Activated CD4-positive, alpha-beta memory T cell treated with anti-CD3 and anti-CD28 coated beads, Interleukin-2, amount 10 ng/mL, durations not matched to agents 7 days and 5 days (primary cell): ENCODE results near the gene OR2D3. TPM values are rescaled to one million over a fixed set of nuclear protein-coding genes. Genes with fewer than 3 reads are reported as not detected.
"Not testable (repeated sequence)": the region's sequence is repeated elsewhere in the genome, so short reads cannot be mapped to it uniquely, and the experiment has no call there.

Source experiments
- CTCF ChIA-PET: fragments of 350-600 bp; sonication (Branson Sonifier 250); formaldehyde crosslinking; loops from one replicate; lab custom pipeline; 2021; ENCODE audit warnings: antibody characterized with exemption, inconsistent platforms; lab: Charles Lee
- POLR2A ChIA-PET: fragments of 350-600 bp; sonication (Branson Sonifier 250); formaldehyde crosslinking; loops from one replicate; lab custom pipeline; 2021; ENCODE audit warnings: antibody characterized with exemption; lab: Charles Lee
- DNase-seq: peaks from one replicate; pipeline ENCODE4 v3.0.0-alpha.2; 2020
- H3K27ac Mint-ChIP-seq: one replicate; pipeline ENCODE4 v1.8.0; 2021; ENCODE audit warnings: mild to moderate bottlenecking, mixed read lengths
- H3K27me3 Mint-ChIP-seq: one replicate; pipeline ENCODE4 v1.8.0; 2021; ENCODE audit warnings: mixed read lengths
- H3K36me3 Mint-ChIP-seq: one replicate; pipeline ENCODE4 v1.8.0; 2021; ENCODE audit warnings: low read depth, mixed read lengths
- H3K4me1 Mint-ChIP-seq: one replicate; pipeline ENCODE4 v1.8.0; 2021; ENCODE audit warnings: mixed read lengths
- H3K4me3 Mint-ChIP-seq: one replicate; pipeline ENCODE4 v1.8.0; 2021; ENCODE audit warnings: mild to moderate bottlenecking, mixed read lengths
- H3K9me3 Mint-ChIP-seq: one replicate; pipeline ENCODE4 v1.8.0; 2021; ENCODE audit warnings: mixed read lengths
- total RNA-seq, 2 experiments: library from RNA; stranded (reverse); gene quantifications; one replicate each; pipeline ENCODE4 v1.2.3, GENCODE V29; 2021

OR2D3 gene
- total RNA-seq, 2 experiments from 2014 or later: not detected

DNA sequence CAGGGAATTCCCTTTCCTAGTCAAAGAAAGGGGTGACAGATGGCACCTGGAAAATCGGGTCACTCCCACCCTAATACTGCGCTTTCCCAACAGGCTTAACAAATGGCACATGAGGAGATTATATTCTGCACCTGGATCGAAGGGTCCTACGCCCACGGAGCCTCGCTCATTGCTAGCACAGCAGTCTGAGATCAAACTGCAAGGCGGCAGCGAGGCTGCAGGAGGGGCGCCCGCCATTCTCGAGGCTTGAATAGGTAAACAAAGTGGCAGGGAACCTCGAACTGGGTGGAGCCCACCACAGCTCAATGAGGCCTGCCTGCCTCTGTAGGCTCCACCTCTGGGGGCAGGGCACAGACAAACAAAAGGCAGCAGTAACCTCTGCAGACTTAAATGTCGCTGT, 16.0 kb upstream of the OR2D3 start:
- DNase-seq, H3K27me3 Mint-ChIP-seq, H3K4me3 Mint-ChIP-seq, POLR2A ChIA-PET, H3K9me3 Mint-ChIP-seq, H3K4me1 Mint-ChIP-seq, CTCF ChIA-PET, H3K27ac Mint-ChIP-seq, H3K36me3 Mint-ChIP-seq: not testable (repeated sequence)

DNA sequence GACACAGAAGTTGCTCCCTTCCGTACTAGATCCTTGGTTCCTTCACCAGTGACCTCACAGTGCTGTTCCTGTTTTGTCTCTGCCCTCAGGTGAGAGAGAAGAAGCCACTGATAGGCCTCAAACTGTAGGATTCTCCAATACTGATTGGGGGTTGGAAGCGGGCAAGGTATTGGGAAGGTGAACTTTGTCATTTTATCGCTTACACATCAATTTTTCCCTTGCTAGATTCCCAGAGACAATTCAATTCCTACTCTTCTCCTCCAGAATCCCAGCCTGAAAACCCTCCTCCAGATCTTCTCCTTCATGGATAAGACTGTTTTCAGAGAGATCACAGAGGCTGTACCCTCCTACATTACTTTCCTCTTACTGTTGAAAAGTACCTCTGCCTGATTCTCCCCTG, 9.4 kb upstream of the OR2D3 start:
- ChIA-PET POLR2A (no interaction called here), CTCF (no interaction called here)
- Mint-ChIP-seq H3K36me3 (no peaks in the 10 kb centered on the region), H3K4me1 (no peaks in the 10 kb centered on the region), H3K4me3 (no peak overlapping the region), H3K27ac (no peak overlapping the region), H3K27me3 (no peaks in the 10 kb centered on the region), H3K9me3 (no peaks in the 10 kb centered on the region)
- no peak for DNase-seq

DNA sequence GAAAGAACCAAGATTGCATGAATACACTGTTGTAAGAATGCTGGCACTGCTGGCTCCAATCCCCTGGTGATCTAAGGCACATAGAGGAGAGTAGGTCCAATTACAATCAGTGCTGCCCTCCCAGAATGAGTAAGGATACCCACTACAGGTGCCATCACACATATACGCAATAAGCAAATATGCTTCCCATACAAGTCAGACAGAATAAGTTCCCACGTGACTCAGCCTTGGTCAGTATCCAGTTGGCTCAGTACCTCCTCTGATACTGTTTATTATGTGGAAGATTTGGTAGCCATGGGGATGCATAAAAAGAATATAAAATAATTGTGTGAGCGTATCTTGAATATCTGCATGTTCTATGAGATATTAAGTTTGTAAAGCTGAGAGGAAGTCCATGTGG, 8.9 kb upstream of the OR2D3 start:
- ChIA-PET POLR2A (no interaction called here), CTCF (no interaction called here)
- no peaks in the 10 kb centered on the region for H3K9me3 Mint-ChIP-seq
- no peak overlapping the region for H3K27ac Mint-ChIP-seq
- no peaks in the 10 kb centered on the region for H3K36me3 Mint-ChIP-seq
- no peak for DNase-seq
- no peak overlapping the region for H3K4me3 Mint-ChIP-seq
- H3K27me3 Mint-ChIP-seq: no peaks in the 10 kb centered on the region
- no peaks in the 10 kb centered on the region for H3K4me1 Mint-ChIP-seq

DNA sequence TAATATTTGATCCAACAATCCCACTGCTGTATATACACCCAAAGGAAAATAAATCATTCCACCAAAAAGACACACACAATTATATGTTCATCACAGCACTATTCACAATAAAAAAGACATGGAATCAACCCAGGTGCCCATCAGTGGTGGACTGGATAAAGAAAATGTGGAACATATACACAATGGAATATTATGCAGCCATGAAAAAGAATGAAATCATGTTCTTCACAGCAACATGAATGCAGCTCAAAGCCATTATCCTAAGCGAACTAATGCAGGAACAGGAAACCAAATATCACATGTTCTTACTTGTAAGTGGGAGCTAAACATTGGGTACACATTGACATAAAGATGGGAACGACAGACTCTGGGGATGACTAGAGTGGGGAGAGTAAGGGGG, 1.1 kb upstream of the OR2D3 start:
- POLR2A ChIA-PET: no interaction called here
- CTCF ChIA-PET: no interaction called here
- peaks cover 2% of the 10 kb centered on the region for H3K9me3 Mint-ChIP-seq
- no peak overlapping the region for H3K27ac Mint-ChIP-seq
- no peak for DNase-seq
- no peak overlapping the region for H3K4me3 Mint-ChIP-seq
- no peaks in the 10 kb centered on the region for H3K4me1 Mint-ChIP-seq
- H3K36me3 Mint-ChIP-seq: no peaks in the 10 kb centered on the region
- H3K27me3 Mint-ChIP-seq: peaks cover 15% of the 10 kb centered on the region

DNA sequence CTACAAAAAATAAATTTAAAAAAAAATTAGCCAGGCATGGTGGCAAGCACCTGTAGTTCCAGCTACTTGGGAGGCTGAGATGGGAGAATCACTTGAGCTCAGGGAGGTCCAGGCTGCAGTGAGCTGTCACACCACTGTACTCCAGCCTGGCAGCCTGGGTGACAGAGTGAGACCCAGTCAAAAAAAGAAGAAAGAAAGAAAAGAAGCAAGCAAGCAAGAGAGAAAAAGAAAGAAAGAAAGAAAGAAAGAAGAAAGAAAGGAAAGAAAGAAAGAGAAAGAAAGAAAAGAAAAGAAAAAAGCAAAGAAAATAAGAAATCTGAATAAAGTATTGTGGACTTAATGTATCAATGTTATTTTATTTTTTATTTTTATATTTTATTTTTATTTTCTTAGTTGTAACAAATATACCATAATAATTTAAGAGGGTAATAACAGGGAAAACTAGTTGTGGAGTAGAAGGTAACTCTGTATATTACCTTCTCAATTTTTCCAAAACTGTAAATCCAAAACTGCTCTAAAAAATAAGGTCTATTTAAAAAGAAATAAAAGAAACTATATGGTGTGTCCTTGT, 4.3 kb downstream of the OR2D3 start:
- Mint-ChIP-seq H3K27ac (no peak overlapping the region), H3K9me3 (no peaks in the 10 kb centered on the region), H3K4me1 (peaks cover 18% of the 10 kb centered on the region), H3K36me3 (no peaks in the 10 kb centered on the region), H3K4me3 (no peak overlapping the region), H3K27me3 (peaks cover 41% of the 10 kb centered on the region)
- POLR2A ChIA-PET: interaction anchor here (0.6 kb wide), 1 partner anchor 497 kb away, joined by 3 read pairs; no protein-coding TSS in a partner anchor
- no peak for DNase-seq
- CTCF ChIA-PET: interaction anchor here (1.1 kb wide), 1 partner anchor 394 kb away, joined by 3 read pairs; no protein-coding TSS in a partner anchor

DNA sequence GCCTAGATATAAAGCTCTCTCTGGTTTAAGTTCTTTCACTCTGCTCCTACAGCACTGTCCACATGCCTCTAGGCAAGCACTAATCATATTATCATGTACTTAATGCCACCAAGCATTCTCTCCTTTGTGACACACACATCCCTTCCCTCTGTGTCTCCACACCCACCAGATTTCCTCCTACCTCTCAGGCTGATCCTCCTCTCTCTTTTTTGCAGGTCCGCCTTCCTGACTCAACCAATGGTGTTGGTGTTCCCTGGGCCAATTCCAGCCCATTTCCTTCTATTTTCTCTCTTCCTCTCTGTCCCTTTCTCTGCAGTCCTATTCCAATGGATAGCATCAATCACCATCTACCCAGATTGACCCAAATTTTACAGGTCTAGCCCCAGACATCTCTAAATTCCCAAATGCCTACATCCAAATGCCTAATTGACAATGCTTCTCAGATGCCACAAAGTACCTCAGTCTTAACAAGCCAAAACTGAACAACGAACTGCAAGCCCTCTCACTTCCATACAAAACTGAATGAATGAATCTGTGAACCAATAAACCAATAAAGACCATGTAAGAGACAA, 4.9 kb downstream of the OR2D3 start:
- Mint-ChIP-seq H3K36me3 (no peaks in the 10 kb centered on the region), H3K4me1 (peaks cover 18% of the 10 kb centered on the region), H3K27me3 (peaks cover 41% of the 10 kb centered on the region), H3K9me3 (no peaks in the 10 kb centered on the region), H3K4me3 (peak overlapping the region; percentile 73), H3K27ac (no peak overlapping the region)
- DNase-seq: no peak
- ChIA-PET POLR2A (no interaction called here), CTCF (interaction anchor here (1.1 kb wide), 1 partner anchor 395 kb away, joined by 3 read pairs; no protein-coding TSS in a partner anchor)

DNA sequence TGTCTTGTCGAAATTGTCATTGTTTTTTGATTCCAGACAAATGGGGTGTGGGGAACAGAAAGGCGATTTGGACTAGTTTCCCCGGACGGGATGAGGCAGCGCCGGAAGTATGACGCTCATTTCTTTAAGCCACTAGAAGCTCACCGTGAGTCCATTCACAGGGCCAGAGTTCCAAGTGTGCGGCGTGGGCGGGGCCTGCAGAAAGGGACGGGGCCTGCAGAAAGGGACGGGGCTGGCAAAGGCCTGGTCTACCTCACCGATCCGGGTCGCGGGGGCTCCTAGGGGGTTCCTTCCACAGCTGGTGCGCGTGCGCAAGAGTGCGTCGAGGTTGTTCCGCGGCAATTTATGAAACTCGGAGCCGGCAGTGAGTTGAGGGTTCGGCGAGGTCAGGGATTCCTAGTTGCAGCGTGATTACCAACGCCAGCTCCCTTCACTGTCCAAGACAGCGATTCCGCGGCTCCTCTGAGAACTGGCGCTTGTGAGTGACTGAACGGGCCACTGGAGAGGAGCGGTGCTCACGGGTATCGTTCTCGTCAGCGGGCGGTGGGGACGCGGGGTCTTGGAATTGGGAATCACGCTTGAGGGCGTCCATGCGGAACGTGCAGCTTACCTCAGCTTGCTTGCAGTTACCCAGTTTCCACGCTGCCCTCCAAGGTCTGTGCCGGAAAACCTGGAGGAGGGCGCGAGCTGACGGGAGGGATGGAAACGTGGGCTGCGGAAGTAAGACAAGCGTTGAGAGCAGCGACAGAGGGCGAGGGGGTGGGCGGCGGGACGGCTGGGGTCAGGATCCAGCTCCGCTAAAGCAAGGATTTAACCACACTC, 5.6 kb downstream of the OR2D3 start, which contains the start of gene ZNF215:
Gene ZNF215 (plus strand): TSS at position 219 of the 822 bp plus-strand sequence. CDS start 5,847 bp downstream, outside the sequence.
- Mint-ChIP-seq H3K4me3 (peak within 1 kb of the TSS; percentile 73), H3K27ac (no peak within 1 kb of the TSS), H3K9me3 (no peaks in the 10 kb centered on the region), H3K27me3 (peaks cover 43% of the 10 kb centered on the region), H3K36me3 (no peaks in the 10 kb centered on the region), H3K4me1 (peaks cover 18% of the 10 kb centered on the region)
- peak; percentile 34 for DNase-seq
- CTCF ChIA-PET: no interaction called here
- POLR2A ChIA-PET: no interaction called here

DNA sequence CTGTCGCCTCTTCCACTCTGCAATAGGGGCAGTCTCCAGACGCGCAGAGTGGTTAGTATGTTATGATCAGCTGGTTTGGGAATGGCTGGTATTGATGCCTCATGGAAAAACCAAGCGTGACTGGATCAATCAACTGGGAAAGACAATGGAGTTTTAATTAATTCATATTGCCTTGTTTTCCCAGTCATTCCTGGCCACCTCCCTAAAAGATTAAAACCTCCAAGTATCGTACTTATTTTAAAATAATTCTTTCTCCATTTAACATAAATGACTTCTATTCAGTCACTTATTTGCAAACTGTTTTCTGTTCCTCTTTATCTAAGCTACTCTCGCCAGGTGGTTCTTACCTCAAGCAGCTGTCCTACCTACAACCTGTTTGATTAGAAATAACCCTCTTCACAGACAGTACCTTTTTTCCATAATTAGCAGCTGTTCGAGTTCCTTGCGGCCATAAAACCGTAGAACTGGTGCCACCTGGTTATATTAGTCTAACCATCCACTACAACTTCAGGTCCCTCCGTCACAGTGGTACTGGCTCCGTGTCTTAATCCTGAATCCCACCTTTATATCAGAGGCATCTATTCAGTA, 6.3 kb downstream of the OR2D3 start:
- H3K27ac Mint-ChIP-seq: no peak overlapping the region
- H3K4me1 Mint-ChIP-seq: peaks cover 18% of the 10 kb centered on the region
- ChIA-PET POLR2A (no interaction called here), CTCF (interaction anchor here (0.6 kb wide), 1 partner anchor 85 kb away, joined by 4 read pairs; no protein-coding TSS in a partner anchor)
- no peaks in the 10 kb centered on the region for H3K9me3 Mint-ChIP-seq
- H3K4me3 Mint-ChIP-seq: peak overlapping the region; percentile 73
- peaks cover 42% of the 10 kb centered on the region for H3K27me3 Mint-ChIP-seq
- no peak for DNase-seq
- H3K36me3 Mint-ChIP-seq: no peaks in the 10 kb centered on the region

DNA sequence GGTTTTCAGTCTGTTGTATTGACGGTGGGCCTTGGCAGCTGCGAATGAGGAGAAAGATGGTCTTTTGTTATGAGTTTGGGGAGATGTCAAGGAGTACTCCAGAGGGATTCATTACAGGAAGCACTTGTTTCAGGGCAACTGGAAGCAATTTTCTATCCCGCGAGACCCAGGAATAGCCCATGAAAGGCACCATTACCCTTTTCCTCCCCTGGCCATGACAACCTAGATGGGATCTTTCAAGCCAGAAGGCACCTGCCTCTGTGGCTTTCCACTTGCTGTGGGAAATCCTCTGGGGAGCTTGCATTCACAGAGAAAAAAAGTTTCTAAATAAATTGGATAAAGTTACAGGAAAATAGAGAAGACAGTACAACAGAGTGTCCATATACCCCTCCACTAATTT, 8.1 kb downstream of the OR2D3 start:
- ChIA-PET POLR2A (no interaction called here), CTCF (interaction anchor here (0.7 kb wide), 1 partner anchor 28 kb away, joined by 4 read pairs; no protein-coding TSS in a partner anchor)
- H3K36me3 Mint-ChIP-seq: no peaks in the 10 kb centered on the region
- no peak for DNase-seq
- H3K9me3 Mint-ChIP-seq: no peaks in the 10 kb centered on the region
- peaks cover 43% of the 10 kb centered on the region for H3K27me3 Mint-ChIP-seq
- H3K4me3 Mint-ChIP-seq: no peak overlapping the region
- H3K27ac Mint-ChIP-seq: no peak overlapping the region
- H3K4me1 Mint-ChIP-seq: peaks cover 18% of the 10 kb centered on the region

DNA sequence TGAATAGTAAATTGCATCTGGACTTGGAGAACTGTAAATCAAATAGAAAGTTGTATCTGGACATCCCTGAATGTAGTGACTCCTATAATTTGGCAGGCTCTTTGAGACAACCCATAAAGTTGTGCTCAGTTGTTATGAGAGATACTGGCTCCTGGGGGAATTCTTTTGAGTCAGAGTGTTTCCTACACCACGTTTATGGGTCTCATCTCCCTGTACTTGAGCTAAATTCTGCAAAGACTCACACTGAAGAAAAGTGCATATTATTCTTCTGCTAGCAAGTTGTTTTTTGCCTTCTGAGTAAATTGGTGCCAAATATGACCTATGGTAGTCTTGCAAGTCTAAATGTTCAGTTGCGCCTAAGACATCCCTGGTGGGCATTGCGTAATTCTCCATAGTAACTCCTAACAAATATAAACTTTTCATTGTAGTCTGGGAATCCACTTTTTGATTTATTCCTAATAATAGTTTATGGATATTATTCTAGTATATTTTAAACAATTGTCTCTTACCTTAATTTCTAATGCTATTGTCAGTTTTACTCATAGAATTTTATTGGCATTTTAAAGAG, 10.4 kb downstream of the OR2D3 start:
- Mint-ChIP-seq H3K27ac (no peak overlapping the region), H3K27me3 (peaks cover 35% of the 10 kb centered on the region), H3K4me1 (peaks cover 11% of the 10 kb centered on the region), H3K36me3 (no peaks in the 10 kb centered on the region), H3K9me3 (no peaks in the 10 kb centered on the region), H3K4me3 (no peak overlapping the region)
- POLR2A ChIA-PET: no interaction called here
- CTCF ChIA-PET: no interaction called here
- no peak for DNase-seq

DNA sequence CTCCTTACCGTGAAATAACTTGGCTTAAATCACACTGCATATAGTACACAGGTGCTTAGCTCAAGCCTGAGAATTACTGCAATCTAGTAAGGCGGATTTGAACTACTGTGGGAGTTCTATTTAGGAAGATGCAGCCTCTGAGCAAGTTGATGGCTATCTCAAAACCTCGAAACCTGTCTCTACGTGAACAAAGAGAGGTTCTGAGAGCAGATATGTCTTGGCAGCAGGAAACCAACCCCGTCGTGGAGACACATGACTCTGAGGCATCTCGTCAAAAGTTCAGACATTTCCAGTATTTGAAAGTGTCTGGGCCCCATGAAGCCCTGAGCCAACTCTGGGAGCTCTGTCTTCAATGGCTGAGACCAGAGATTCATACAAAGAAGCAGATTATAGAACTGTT, 11.3 kb downstream of the OR2D3 start:
- ChIA-PET CTCF (no interaction called here), POLR2A (no interaction called here)
- H3K9me3 Mint-ChIP-seq: no peaks in the 10 kb centered on the region
- H3K4me1 Mint-ChIP-seq: peaks cover 6% of the 10 kb centered on the region
- no peak for DNase-seq
- no peak overlapping the region for H3K27ac Mint-ChIP-seq
- H3K4me3 Mint-ChIP-seq: no peak overlapping the region
- peaks cover 28% of the 10 kb centered on the region for H3K27me3 Mint-ChIP-seq
- H3K36me3 Mint-ChIP-seq: no peaks in the 10 kb centered on the region

DNA sequence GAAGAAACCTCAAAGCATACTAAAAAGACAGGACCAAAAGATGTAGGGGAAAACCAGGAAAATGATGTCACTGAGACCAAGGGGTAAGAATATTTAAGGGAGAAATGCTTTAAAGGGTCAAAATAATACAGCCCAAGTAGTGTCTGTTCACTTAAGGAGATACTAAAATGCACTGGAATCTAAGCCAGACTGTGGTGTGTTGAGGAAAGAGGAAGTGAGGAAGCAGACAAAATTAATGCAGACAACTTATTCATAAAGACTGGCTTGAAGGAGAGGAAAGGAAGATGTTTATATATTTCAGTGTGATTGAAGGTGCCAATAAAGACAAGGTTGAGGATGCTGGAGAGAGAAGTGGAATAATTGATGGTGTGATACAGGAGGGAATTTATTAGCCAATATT, 21.2 kb downstream of the OR2D3 start:
- DNase-seq: no peak
- Mint-ChIP-seq H3K4me1 (no peaks in the 10 kb centered on the region), H3K27me3 (peaks cover 4% of the 10 kb centered on the region), H3K36me3 (no peaks in the 10 kb centered on the region), H3K9me3 (no peaks in the 10 kb centered on the region), H3K4me3 (no peak overlapping the region), H3K27ac (no peak overlapping the region)
- ChIA-PET CTCF (no interaction called here), POLR2A (no interaction called here)

DNA sequence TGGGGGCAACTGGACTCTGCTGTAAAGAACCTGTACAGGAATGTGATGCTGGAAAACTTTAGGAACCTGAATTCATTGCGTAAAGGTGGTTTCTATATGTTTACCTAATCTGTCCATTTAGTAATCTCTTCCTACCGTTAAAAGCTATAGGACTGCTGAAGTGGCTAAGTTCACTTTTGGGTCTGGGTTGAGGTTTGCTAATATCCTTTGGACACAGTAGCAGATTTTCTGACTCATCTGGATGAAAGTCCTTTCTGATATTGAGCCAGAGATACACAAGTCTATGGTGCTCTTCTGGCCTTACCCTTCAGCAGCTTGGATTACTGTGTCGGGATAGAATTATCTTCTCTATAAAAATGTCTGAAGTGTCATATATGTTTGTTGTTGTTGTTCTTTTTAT, 22.3 kb downstream of the OR2D3 start:
- Mint-ChIP-seq H3K4me1 (no peaks in the 10 kb centered on the region), H3K36me3 (no peaks in the 10 kb centered on the region), H3K27me3 (peaks cover 2% of the 10 kb centered on the region), H3K4me3 (no peak overlapping the region), H3K27ac (no peak overlapping the region), H3K9me3 (no peaks in the 10 kb centered on the region)
- no peak for DNase-seq
- ChIA-PET POLR2A (no interaction called here), CTCF (no interaction called here)
